Calu3 (cell line): Measurements from ENCODE around the gene THEMIS. TPM values are rescaled to one million over a fixed set of nuclear protein-coding genes. Genes with fewer than 3 reads are reported as not detected.

ENCODE experiments used
- BruUV-seq: library from RNA; stranded (reverse); fragments of 400-500 nt; replicated peaks from 2 replicates; lab custom pipeline; 2021; lab: Mats Ljungman, UMichigan
- CTCF ChIA-PET: fragments of 300-600 bp; sonication (Branson Sonifier 250); formaldehyde crosslinking; loops from one replicate; lab custom pipeline; 2022; ENCODE audit warnings: antibody characterized with exemption; lab: Charles Lee
- DNase-seq: peaks from one replicate; pipeline ENCODE4 v3.0.0; 2022
- H3K27ac Mint-ChIP-seq: one replicate; pipeline ENCODE4 v1.8.0; 2022; ENCODE audit warnings: mixed read lengths; ENCODE audit not compliant: unreplicated experiment
- H3K27me3 Mint-ChIP-seq: one replicate; pipeline ENCODE4 v1.8.0; 2022; ENCODE audit warnings: mixed read lengths; ENCODE audit not compliant: unreplicated experiment
- H3K36me3 Mint-ChIP-seq: one replicate; pipeline ENCODE4 v1.8.0; 2022; ENCODE audit warnings: mild to moderate bottlenecking, moderate library complexity, mixed read lengths; ENCODE audit not compliant: insufficient read depth, unreplicated experiment
- H3K4me1 Mint-ChIP-seq: one replicate; pipeline ENCODE4 v1.8.0; 2022; ENCODE audit warnings: mild to moderate bottlenecking, low read depth, mixed read lengths; ENCODE audit not compliant: unreplicated experiment
- H3K4me3 Mint-ChIP-seq: one replicate; pipeline ENCODE4 v1.8.0; 2022; ENCODE audit warnings: mild to moderate bottlenecking, low read depth, moderate library complexity, mixed read lengths; ENCODE audit not compliant: unreplicated experiment
- H3K9me3 Mint-ChIP-seq: one replicate; pipeline ENCODE4 v1.8.0; 2022; ENCODE audit warnings: low read depth, mixed read lengths; ENCODE audit not compliant: unreplicated experiment
- intact Hi-C: fragments of 100-400 bp; cut with micrococcal nuclease; formaldehyde crosslinking; loops from one replicate; pipeline ENCODE4 v1.10.0; 2022; ENCODE audit not compliant: unreplicated experiment
- total RNA-seq: library from RNA; stranded (reverse); gene quantifications from 2 replicates; pipeline ENCODE4 v1.2.3, GENCODE V29; 2022
- TF ChIP-seq, protein P1 (sequence below): fragments of 200-600 bp; IDR thresholded peaks from one replicate; pipeline ENCODE4 v1.8.0; 2022; ENCODE audit warnings: antibody characterized with exemption; ENCODE audit not compliant: unreplicated experiment

The THEMIS gene
- total RNA-seq, 1 experiment from 2014 or later: not detected

DNA sequence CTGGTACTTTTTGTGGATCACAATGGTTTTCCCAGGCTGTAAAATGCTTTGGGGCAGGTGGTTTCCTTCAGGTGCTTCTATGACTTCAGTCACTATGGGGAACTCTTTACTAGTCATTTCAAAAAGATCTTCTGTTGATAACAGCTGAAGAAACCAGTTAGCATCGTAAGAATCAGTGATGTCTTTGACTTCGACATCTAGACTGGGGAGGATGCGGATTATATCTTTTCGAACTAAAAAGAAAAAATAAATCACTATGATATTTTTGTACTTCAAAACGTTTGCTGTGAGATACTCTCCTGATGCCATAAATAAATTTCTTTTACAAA, 87.2 kb downstream of the THEMIS start:
- H3K27me3 Mint-ChIP-seq: peaks cover 14% of the 10 kb centered on the region

GRCh38 chr6:127812985-127813698, 87.7 kb downstream of the THEMIS start:
- TF ChIP-seq, protein P1, sequence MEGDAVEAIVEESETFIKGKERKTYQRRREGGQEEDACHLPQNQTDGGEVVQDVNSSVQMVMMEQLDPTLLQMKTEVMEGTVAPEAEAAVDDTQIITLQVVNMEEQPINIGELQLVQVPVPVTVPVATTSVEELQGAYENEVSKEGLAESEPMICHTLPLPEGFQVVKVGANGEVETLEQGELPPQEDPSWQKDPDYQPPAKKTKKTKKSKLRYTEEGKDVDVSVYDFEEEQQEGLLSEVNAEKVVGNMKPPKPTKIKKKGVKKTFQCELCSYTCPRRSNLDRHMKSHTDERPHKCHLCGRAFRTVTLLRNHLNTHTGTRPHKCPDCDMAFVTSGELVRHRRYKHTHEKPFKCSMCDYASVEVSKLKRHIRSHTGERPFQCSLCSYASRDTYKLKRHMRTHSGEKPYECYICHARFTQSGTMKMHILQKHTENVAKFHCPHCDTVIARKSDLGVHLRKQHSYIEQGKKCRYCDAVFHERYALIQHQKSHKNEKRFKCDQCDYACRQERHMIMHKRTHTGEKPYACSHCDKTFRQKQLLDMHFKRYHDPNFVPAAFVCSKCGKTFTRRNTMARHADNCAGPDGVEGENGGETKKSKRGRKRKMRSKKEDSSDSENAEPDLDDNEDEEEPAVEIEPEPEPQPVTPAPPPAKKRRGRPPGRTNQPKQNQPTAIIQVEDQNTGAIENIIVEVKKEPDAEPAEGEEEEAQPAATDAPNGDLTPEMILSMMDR: no peak
- no peaks in the 10 kb centered on the region for H3K36me3 Mint-ChIP-seq
- no peak overlapping the region for H3K27ac Mint-ChIP-seq
- no peaks in the 10 kb centered on the region for H3K9me3 Mint-ChIP-seq
- no TSS peak for BruUV-seq
- peaks cover 14% of the 10 kb centered on the region for H3K27me3 Mint-ChIP-seq
- intact Hi-C loops: no loop called here
- CTCF ChIA-PET: no interaction called here
- no peak overlapping the region for H3K4me3 Mint-ChIP-seq
- H3K4me1 Mint-ChIP-seq: no peaks in the 10 kb centered on the region
- DNase-seq: no peak

More for the DNA sequence above, 87.2 kb downstream of the THEMIS start:
- no peaks in the 10 kb centered on the region for H3K9me3 Mint-ChIP-seq
- no peak for DNase-seq
- H3K4me3 Mint-ChIP-seq: no peak overlapping the region
- no peak overlapping the region for H3K27ac Mint-ChIP-seq
- no peaks in the 10 kb centered on the region for H3K4me1 Mint-ChIP-seq
- intact Hi-C loops: no loop called here
- CTCF ChIA-PET: no interaction called here
- no TSS peak for BruUV-seq
- TF ChIP-seq, protein P1: no peak
- no peaks in the 10 kb centered on the region for H3K36me3 Mint-ChIP-seq

- DNase-seq: no peak
- no peak overlapping the region for H3K27ac Mint-ChIP-seq
- no peak overlapping the region for H3K4me3 Mint-ChIP-seq
- H3K27me3 Mint-ChIP-seq: peaks cover 14% of the 10 kb centered on the region
- H3K9me3 Mint-ChIP-seq: no peaks in the 10 kb centered on the region
- TF ChIP-seq, protein P1: no peak
- CTCF ChIA-PET: no interaction called here
- H3K36me3 Mint-ChIP-seq: no peaks in the 10 kb centered on the region
- intact Hi-C loops: no loop called here
- no peaks in the 10 kb centered on the region for H3K4me1 Mint-ChIP-seq
- BruUV-seq: no TSS peak
These were observed 88.8 kb downstream of the THEMIS start for GRCh38 chr6:127811900-127812570.

GRCh38 chr6:127807806-127808517, 92.9 kb downstream of the THEMIS start:
- peaks cover 8% of the 10 kb centered on the region for H3K27me3 Mint-ChIP-seq
- CTCF ChIA-PET: no interaction called here

More at GRCh38 chr6:127807806-127808517, 92.9 kb downstream of the THEMIS start:
- no TSS peak for BruUV-seq
- Mint-ChIP-seq H3K9me3 (no peaks in the 10 kb centered on the region), H3K4me3 (no peak overlapping the region), H3K4me1 (no peaks in the 10 kb centered on the region), H3K27ac (no peak overlapping the region), H3K36me3 (no peaks in the 10 kb centered on the region)
- TF ChIP-seq, protein P1: no peak
- intact Hi-C loops: no loop called here
- no peak for DNase-seq
